Measurements from ENCODE around the gene GUCY1B1. TPM values are rescaled to one million over a fixed set of nuclear protein-coding genes. Genes with fewer than 3 reads are reported as not detected.

GUCY1B1 gene
- total RNA-seq, 2 experiments from 2014 or later: 0.60 to 0.72 TPM

DNA sequence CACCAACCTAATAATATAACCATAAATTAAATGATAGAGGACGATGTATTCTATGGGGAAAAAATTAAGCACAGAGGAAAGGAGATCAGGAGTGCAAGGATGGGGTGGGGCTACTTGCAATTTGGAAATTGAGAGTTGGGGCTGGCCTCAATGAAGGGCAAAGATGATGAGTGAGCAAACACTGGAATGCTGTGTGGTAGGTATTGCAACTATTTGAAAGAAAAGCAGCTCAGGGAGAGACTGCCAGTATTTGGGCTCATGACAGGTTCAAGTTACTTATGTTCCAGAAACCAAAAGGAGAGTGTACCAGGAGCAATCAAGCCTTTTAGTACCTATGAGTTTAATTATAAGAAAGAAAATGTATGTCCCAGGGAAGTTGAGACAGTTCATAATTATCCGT, 59.8 kb downstream of the GUCY1B1 start:
- CTCF ChIA-PET: no interaction called here
- H3K36me3 Mint-ChIP-seq (ENCODE audit: low read depth): no peaks in the 10 kb centered on the region

DNA sequence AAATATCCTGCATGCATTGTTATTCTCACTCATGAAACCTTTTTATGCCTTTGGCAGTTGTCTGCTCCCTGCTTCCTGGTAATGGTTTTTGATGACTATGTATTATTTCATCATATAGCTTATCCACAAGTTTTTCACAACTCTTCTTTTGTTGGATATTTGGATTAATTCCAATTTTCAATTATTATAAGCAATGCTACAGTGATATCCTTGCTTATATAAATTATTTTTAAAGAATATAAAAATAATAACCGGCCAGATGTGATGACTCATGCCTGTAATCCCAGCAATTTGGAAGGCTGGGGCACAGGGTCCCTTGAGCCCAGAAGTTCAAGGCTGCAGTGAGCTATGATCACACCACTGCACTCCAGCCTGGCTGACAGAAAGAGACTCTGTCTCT, 60.2 kb downstream of the GUCY1B1 start:
- Mint-ChIP-seq H3K4me1 (ENCODE audit: low read depth) (no peaks in the 10 kb centered on the region), H3K27ac (no peak overlapping the region), H3K4me3 (no peak overlapping the region), H3K36me3 (ENCODE audit: low read depth) (no peaks in the 10 kb centered on the region), H3K9me3 (no peaks in the 10 kb centered on the region), H3K27me3 (ENCODE audit: low read depth) (peaks cover 27% of the 10 kb centered on the region)
- no peak for DNase-seq
- CTCF ChIA-PET: no interaction called here
- intact Hi-C loops (cut with micrococcal nuclease): no loop called here

More for the DNA sequence above, 59.8 kb downstream of the GUCY1B1 start:
- intact Hi-C loops (cut with micrococcal nuclease): no loop called here
- H3K9me3 Mint-ChIP-seq: no peaks in the 10 kb centered on the region
- no peaks in the 10 kb centered on the region for H3K4me1 Mint-ChIP-seq (ENCODE audit: low read depth)
- peaks cover 27% of the 10 kb centered on the region for H3K27me3 Mint-ChIP-seq (ENCODE audit: low read depth)
- no peak for DNase-seq
- no peak overlapping the region for H3K27ac Mint-ChIP-seq
- H3K4me3 Mint-ChIP-seq: no peak overlapping the region

DNA sequence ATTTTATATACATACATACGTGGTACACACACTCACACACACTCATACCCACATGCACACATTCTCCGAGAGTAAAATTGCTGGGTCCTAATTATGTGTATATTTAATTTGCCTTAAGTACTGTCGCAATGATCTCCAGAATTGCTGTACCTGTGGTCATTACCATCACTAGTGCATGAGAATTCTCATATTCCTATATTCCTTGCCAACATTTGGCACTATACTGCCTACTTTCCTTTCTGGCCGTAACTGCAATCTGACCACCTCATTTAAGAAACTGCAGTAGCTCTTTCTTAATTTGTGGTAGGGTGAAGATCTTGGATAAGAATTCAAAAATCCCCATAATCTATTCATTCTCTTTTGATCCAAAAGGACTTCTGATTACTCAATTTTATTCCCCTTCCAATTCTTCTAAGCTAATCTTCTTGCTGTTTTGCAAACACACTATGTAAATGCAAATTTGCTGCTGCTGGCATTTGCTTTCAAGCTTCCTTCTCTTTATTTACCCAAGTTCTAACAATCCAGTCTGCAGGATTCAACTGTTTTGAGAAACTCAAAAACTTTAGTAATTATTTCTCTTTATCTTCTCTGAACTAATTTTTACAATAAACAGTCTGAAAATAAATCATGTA, 62.2 kb downstream of the GUCY1B1 start:
- Mint-ChIP-seq H3K27ac (no peak overlapping the region), H3K4me3 (no peak overlapping the region), H3K27me3 (ENCODE audit: low read depth) (peaks cover 33% of the 10 kb centered on the region), H3K4me1 (ENCODE audit: low read depth) (no peaks in the 10 kb centered on the region), H3K36me3 (ENCODE audit: low read depth) (no peaks in the 10 kb centered on the region), H3K9me3 (no peaks in the 10 kb centered on the region)
- intact Hi-C loops (cut with micrococcal nuclease): no loop called here
- CTCF ChIA-PET: no interaction called here
- DNase-seq: no peak

DNA sequence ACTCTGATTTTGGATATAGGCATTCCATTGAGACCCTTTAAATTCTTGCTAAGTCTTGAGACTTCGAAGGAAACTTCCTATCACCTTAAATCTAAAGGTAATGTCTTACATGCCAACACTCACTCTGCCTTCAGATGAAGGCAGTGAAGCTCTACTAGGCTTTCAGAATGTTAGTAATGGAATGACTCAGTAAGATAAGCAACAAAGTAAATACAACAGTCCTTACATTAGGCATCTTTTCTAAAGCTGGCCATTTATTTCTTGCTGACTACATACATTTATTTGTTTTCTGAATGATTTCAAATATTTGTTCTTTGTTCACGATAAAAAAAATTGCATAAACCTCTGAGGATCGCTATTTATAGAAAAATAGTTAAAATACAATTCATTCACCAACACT, 63.8 kb downstream of the GUCY1B1 start:
- no peak overlapping the region for H3K4me3 Mint-ChIP-seq
- no peaks in the 10 kb centered on the region for H3K9me3 Mint-ChIP-seq
- H3K27ac Mint-ChIP-seq: no peak overlapping the region
- no peak for DNase-seq
- peaks cover 42% of the 10 kb centered on the region for H3K27me3 Mint-ChIP-seq (ENCODE audit: low read depth)
- no peaks in the 10 kb centered on the region for H3K4me1 Mint-ChIP-seq (ENCODE audit: low read depth)
- intact Hi-C loops (cut with micrococcal nuclease): no loop called here
- CTCF ChIA-PET: no interaction called here
- no peaks in the 10 kb centered on the region for H3K36me3 Mint-ChIP-seq (ENCODE audit: low read depth)

DNA sequence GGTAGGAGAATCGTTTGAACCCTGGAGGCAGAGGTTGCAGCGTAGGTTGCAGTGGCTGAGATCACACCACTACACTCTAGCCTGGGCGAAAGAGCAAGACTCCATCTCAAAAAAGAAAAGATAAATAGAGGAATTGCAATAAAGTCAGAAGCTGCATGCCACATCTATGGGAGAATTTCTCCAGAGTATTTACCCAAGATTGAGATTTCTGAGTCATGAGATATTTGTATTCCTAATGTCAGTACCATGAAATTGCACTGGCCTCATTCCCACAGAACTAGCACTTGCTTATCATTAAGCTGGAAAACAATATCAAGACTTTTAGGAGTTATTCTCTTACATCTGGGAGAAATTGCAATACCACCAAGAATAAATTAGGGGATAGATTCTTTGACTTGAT, 69.8 kb downstream of the GUCY1B1 start:
- Mint-ChIP-seq H3K36me3 (ENCODE audit: low read depth) (no peaks in the 10 kb centered on the region), H3K9me3 (no peaks in the 10 kb centered on the region), H3K4me1 (ENCODE audit: low read depth) (no peaks in the 10 kb centered on the region), H3K4me3 (no peak overlapping the region), H3K27ac (no peak overlapping the region), H3K27me3 (ENCODE audit: low read depth) (peaks cover 19% of the 10 kb centered on the region)
- intact Hi-C loops (cut with micrococcal nuclease): no loop called here
- CTCF ChIA-PET: no interaction called here
- no peak for DNase-seq

DNA sequence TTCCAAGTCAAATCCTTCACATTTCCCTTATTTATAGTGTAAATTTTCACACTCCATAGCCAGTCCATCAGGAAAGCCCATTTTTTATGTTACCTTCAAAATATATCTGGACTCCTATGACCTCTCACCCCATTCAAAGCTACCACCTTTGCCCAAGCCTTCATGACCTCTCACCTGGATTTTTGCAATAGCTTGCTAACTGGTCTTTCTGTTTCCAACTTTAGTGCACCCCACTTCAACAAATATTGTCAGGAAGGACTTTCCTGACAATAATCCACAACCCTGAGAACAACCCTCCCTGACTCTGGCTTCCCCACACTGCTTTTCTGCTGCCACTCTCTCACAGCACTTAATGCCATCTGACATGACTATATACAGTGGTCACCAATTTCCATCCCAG, 73.8 kb downstream of the GUCY1B1 start:
- CTCF ChIA-PET: interaction anchor here (1.0 kb wide), 1 partner anchor 19 kb away, joined by 3 read pairs; no protein-coding TSS in a partner anchor
- Mint-ChIP-seq H3K4me1 (ENCODE audit: low read depth) (no peaks in the 10 kb centered on the region), H3K27me3 (ENCODE audit: low read depth) (peaks cover 2% of the 10 kb centered on the region), H3K9me3 (no peaks in the 10 kb centered on the region), H3K36me3 (ENCODE audit: low read depth) (no peaks in the 10 kb centered on the region), H3K4me3 (no peak overlapping the region), H3K27ac (no peak overlapping the region)
- intact Hi-C loops (cut with micrococcal nuclease): no loop called here
- no peak for DNase-seq

DNA sequence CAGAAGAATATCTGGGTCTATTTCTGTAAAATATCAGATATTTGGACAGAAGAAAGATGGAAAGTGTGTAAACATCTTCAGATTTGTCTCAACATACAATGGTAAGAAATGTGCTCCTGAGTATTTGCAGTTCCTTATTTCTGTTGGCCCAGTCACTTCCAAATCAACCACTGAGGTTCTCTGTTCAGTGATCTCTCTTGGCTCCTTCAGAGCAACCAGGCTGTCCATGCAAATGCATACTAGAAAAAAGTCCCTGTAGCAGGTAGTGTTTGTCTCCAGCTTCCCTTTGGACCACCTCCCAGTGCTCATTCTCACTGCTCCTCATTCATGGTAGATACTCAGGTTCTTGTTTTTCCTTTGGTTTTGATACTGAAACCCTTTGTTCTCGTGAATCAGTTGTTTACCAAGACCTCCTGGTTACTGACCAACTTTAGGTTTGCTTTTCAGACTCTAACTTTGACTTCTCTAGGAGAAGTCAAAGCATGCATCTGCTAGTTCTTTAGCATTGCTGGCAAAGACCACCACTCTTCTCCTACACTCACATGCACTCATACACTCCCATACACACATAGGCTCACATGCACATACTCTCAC, 78.5 kb downstream of the GUCY1B1 start:
- CTCF ChIA-PET: no interaction called here
- peaks cover 13% of the 10 kb centered on the region for H3K27me3 Mint-ChIP-seq (ENCODE audit: low read depth)

DNA sequence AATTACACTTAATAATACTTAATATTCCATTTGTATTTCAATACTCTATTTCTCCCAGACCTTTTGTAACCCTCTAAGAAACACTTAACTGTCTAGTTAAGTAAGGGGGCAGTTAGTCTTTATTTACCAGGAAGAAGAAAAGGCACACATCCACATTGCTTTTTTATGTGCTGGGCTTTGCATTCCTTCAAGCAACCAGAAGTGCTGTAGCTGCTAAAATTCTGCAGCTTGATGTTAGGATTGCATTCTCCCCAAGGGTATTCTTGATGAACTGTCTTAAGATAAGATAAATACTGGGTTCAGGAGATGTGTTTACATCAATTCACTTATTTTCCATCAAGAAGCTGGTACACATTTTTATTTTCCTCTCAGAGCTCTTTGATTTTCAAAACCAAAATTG, 83.3 kb downstream of the GUCY1B1 start:
- intact Hi-C loops (cut with micrococcal nuclease): no loop called here
- Mint-ChIP-seq H3K4me1 (ENCODE audit: low read depth) (no peaks in the 10 kb centered on the region), H3K36me3 (ENCODE audit: low read depth) (no peaks in the 10 kb centered on the region), H3K27ac (no peak overlapping the region), H3K27me3 (ENCODE audit: low read depth) (peaks cover 10% of the 10 kb centered on the region), H3K4me3 (no peak overlapping the region), H3K9me3 (no peaks in the 10 kb centered on the region)
- CTCF ChIA-PET: no interaction called here
- no peak for DNase-seq

More for the DNA sequence above, 78.5 kb downstream of the GUCY1B1 start:
- intact Hi-C loops (cut with micrococcal nuclease): no loop called here
- no peak for DNase-seq
- no peaks in the 10 kb centered on the region for H3K4me1 Mint-ChIP-seq (ENCODE audit: low read depth)
- H3K9me3 Mint-ChIP-seq: no peaks in the 10 kb centered on the region
- no peaks in the 10 kb centered on the region for H3K36me3 Mint-ChIP-seq (ENCODE audit: low read depth)
- H3K27ac Mint-ChIP-seq: no peak overlapping the region
- H3K4me3 Mint-ChIP-seq: no peak overlapping the region

DNA sequence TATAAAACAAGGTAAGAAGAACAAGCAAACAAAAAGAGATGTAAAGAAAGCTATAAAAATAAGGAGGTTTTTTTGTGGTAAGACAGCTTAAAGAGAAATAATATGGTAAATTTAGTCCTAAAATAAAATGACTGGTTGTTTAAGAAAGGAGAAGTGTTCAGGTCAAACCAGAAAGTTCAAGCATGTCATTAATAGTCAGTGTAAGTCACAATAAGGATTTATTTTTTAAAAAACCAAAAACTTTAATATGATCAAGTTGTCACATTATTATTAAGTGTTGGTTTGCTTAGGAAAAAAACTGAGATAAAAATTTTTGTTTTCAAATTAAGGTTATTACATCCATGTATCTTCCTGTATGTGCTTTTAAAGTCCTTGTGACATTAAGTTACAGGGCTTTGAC, 88.1 kb downstream of the GUCY1B1 start:
- intact Hi-C loops (cut with micrococcal nuclease): no loop called here
- no peak overlapping the region for H3K4me3 Mint-ChIP-seq
- no peaks in the 10 kb centered on the region for H3K36me3 Mint-ChIP-seq (ENCODE audit: low read depth)
- no peak overlapping the region for H3K27ac Mint-ChIP-seq
- peaks cover 3% of the 10 kb centered on the region for H3K27me3 Mint-ChIP-seq (ENCODE audit: low read depth)
- CTCF ChIA-PET: no interaction called here
- H3K9me3 Mint-ChIP-seq: peaks cover 6% of the 10 kb centered on the region
- DNase-seq: no peak
- no peaks in the 10 kb centered on the region for H3K4me1 Mint-ChIP-seq (ENCODE audit: low read depth)

DNA sequence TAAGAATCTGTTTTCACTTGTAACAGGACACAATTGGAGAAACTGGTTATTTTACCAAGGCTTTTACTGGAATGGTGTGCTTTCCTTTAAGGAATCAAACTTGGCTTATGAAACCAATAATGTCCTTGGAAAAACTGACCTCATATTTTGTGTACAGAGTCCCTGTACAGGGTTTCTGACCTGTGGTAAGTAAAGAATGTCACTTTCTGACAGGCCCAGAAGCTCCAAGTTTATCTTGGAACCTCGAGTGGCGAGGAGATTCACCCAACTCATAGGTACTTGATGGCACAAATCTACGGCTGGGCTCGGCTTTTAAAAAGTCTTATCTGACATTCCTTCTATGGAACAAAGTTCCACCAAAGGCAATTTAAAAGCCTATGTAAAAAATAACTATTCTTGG, 90.2 kb downstream of the GUCY1B1 start:
- peaks cover 6% of the 10 kb centered on the region for H3K27me3 Mint-ChIP-seq (ENCODE audit: low read depth)
- H3K27ac Mint-ChIP-seq: no peak overlapping the region
- CTCF ChIA-PET: no interaction called here
- no peaks in the 10 kb centered on the region for H3K36me3 Mint-ChIP-seq (ENCODE audit: low read depth)
- peaks cover 6% of the 10 kb centered on the region for H3K9me3 Mint-ChIP-seq
- no peak for DNase-seq
- intact Hi-C loops (cut with micrococcal nuclease): no loop called here
- H3K4me3 Mint-ChIP-seq: no peak overlapping the region
- no peaks in the 10 kb centered on the region for H3K4me1 Mint-ChIP-seq (ENCODE audit: low read depth)

DNA sequence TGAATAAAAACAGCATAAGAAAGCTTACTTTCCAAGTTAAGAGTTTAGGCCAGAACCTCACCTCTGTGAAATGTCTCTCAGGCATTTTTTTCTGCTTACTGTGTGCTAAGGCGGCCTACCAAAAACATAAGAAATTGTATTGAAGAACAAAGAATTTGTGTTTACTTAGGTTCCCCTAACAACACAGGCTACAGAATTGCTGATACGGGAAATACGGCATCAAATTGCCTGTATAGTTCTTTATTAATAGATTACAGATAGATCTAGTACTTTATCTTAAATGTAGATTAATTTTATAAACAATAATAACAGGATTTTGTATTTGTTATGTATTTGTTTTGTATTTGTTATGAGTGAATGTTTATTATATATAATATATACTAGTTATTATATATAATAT, 94.4 kb downstream of the GUCY1B1 start:
- DNase-seq: no peak
- Mint-ChIP-seq H3K27me3 (ENCODE audit: low read depth) (peaks cover 10% of the 10 kb centered on the region), H3K4me1 (ENCODE audit: low read depth) (no peaks in the 10 kb centered on the region), H3K36me3 (ENCODE audit: low read depth) (no peaks in the 10 kb centered on the region), H3K4me3 (no peak overlapping the region), H3K9me3 (peaks cover 5% of the 10 kb centered on the region), H3K27ac (no peak overlapping the region)
- intact Hi-C loops (cut with micrococcal nuclease): no loop called here
- CTCF ChIA-PET: no interaction called here

DNA sequence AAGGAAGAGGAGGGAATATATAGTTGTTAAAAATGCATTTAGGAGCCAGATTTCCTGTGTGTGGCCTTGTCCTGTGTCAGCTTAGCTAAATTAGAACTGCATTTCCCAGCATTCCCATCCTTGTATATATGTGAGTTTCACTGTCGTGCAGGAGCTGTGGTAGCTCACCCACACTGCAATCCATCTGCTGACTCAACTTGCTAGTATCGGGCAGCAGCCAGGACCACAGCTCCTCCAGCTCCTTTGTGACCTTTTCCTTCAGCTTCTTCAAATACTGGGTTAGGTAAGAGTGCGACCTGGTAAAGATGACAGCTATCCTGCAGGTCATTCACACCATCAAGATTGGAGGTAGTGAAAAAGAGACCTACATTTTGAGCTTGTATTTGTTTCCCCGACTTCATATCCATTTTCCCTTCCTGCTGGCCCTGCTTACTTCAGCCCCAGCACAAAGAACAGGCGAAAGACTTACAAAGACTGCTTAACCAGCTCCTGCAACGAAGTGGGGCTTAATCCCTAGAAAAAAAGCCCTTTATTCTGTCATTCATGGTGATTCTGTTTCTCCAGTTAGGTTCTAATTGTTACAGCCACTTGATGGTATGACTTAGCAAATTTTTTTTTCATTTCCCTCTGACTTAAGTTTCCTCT, 95.9 kb downstream of the GUCY1B1 start:
- Mint-ChIP-seq H3K36me3 (ENCODE audit: low read depth) (no peaks in the 10 kb centered on the region), H3K4me3 (no peak overlapping the region), H3K9me3 (peaks cover 2% of the 10 kb centered on the region), H3K27me3 (ENCODE audit: low read depth) (peaks cover 10% of the 10 kb centered on the region), H3K4me1 (ENCODE audit: low read depth) (no peaks in the 10 kb centered on the region), H3K27ac (no peak overlapping the region)
- intact Hi-C loops (cut with micrococcal nuclease): no loop called here
- DNase-seq: no peak
- CTCF ChIA-PET: interaction anchor here (1.2 kb wide), 1 partner anchor 11 kb away, joined by 3 read pairs; the partner anchor contains the start of gene ASIC5

DNA sequence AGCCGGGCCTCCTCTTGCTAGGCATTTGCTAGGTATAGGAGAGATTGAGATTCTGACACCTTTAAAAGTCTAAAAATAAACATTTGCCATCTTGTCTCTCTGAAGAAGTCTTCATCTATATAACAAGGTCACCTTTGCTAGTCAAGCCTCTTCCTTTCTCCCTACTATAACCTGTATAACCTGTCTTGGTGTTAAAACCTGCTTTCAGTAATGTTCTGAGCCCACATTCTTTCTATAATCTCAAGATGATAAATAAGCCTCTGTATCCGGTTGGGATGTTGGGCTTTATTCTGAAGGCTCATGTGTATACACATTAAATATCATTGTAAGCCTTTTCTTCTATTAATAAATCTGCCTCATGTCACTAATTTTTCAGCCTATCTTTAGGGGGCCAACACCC, 97.1 kb downstream of the GUCY1B1 start:
- intact Hi-C loops (cut with micrococcal nuclease): no loop called here
- no peak for DNase-seq
- Mint-ChIP-seq H3K27me3 (ENCODE audit: low read depth) (peaks cover 7% of the 10 kb centered on the region), H3K9me3 (no peaks in the 10 kb centered on the region), H3K4me1 (ENCODE audit: low read depth) (no peaks in the 10 kb centered on the region), H3K4me3 (no peak overlapping the region), H3K27ac (no peak overlapping the region), H3K36me3 (ENCODE audit: low read depth) (no peaks in the 10 kb centered on the region)
- CTCF ChIA-PET: no interaction called here

All from activated naive CD4-positive, alpha-beta T cell treated with anti-CD3 and anti-CD28 coated beads for 36 hours (primary cell).